ENCODE measurements around the gene TBC1D22A. TPM values are rescaled to one million over a fixed set of nuclear protein-coding genes. Genes with fewer than 3 reads are reported as not detected.

Gene TBC1D22A
- polyA plus RNA-seq, 1 experiment, result 24.2 TPM

DNA sequence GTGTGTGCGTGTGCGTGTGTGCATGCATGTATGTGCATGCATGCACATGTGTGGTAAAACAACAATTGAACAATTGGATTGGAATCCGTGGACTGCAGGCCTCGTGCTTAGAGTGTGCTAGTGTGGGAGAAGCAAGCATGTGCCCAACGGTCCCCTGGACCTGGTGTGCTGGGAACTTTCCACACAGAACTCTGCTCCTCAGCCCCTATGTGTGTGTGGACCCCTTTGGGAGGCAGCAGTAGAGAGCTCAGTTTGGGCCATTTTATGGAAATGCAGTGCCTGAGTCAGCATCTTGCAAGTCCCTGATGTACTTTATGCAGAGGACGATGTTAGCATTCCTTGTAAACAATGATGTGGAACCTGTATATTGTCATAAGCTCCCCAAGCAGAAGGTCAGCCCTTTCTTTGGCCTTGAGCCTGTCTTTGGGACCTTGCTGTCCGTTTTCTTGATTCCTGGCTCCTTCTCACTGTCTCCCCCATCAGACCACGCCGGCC, 167.3 kb downstream of the TBC1D22A start:
- TF ChIP-seq, protein P1, sequence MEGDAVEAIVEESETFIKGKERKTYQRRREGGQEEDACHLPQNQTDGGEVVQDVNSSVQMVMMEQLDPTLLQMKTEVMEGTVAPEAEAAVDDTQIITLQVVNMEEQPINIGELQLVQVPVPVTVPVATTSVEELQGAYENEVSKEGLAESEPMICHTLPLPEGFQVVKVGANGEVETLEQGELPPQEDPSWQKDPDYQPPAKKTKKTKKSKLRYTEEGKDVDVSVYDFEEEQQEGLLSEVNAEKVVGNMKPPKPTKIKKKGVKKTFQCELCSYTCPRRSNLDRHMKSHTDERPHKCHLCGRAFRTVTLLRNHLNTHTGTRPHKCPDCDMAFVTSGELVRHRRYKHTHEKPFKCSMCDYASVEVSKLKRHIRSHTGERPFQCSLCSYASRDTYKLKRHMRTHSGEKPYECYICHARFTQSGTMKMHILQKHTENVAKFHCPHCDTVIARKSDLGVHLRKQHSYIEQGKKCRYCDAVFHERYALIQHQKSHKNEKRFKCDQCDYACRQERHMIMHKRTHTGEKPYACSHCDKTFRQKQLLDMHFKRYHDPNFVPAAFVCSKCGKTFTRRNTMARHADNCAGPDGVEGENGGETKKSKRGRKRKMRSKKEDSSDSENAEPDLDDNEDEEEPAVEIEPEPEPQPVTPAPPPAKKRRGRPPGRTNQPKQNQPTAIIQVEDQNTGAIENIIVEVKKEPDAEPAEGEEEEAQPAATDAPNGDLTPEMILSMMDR (IDR thresholded peaks at IDR 0.05; ENCODE audit: insufficient read depth, low read depth, low read length), result no peak
- H3K4me3 ChIP-seq (ENCODE audit: low read depth, low read length), result no peak overlapping the region
- H3K36me3 ChIP-seq (ENCODE audit: control insufficient read depth, insufficient read depth, low read length), result no peaks in the 10 kb centered on the region; the same call in 1 of the 2 replicates
- ChIA-PET CTCF (interaction anchor here (1.4 kb wide), 1 partner anchor 10 kb away, joined by 3 read pairs; no protein-coding TSS in a partner anchor), POLR2A (no interaction called here)
- DNase-seq (ENCODE audit: low read depth), result no peak
- no peaks in the 10 kb centered on the region for H3K27me3 ChIP-seq (ENCODE audit: control insufficient read depth, insufficient read depth, low read length)

DNA sequence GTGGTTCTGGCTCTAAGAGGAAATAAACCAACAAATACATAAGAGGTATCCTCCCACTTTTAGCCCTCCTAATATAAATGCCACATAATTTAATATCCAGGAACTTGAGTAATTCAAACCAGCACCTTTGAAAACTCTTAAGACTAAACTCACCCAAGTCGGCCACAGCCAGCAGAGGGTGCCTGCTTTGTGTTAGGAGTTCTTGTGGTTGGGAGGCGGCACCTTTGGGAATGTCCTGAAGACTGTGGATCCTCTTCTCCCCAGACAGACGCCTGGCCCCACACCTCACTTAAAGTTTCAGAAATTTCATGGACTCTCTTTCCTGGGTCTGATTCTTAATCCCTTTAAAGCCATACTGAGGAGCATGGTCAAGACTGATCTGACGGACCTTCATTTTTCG, 169.0 kb downstream of the TBC1D22A start:
- Histone ChIP-seq H3K27me3 (ENCODE audit: control insufficient read depth, insufficient read depth, low read length) (no peaks in the 10 kb centered on the region), H3K36me3 (ENCODE audit: control insufficient read depth, insufficient read depth, low read length) (no peaks in the 10 kb centered on the region; the same call in 1 of the 2 replicates), H3K4me3 (ENCODE audit: low read depth, low read length) (no peak overlapping the region)
- TF ChIP-seq, protein P1 (IDR thresholded peaks at IDR 0.05; ENCODE audit: insufficient read depth, low read depth, low read length), result peak; percentile 23; the same call in 1 of the 2 replicates
- POLR2A ChIA-PET, result no interaction called here
- CTCF ChIA-PET, result no interaction called here
- DNase-seq (ENCODE audit: low read depth), result no peak

DNA sequence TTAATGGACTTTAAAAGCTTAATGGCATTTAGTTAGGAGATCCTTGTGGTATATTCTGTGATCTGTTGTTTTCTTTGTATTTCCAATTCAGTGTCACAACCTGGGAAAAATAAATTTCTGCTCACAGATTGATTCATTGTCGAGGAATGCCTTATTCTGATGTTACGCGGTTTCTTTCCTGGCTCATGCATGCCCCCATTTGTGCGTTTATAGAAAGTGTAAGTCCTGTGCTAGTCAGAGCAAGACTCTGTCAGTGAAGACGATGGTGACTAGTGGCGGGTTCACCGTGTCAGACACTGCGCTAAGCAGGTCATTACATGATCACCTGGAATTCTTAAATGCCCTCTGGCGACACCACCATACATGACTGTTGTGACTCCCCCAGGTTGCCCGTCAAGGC, 169.4 kb downstream of the TBC1D22A start:
- DNase-seq (ENCODE audit: low read depth), result no peak
- ChIA-PET CTCF (no interaction called here), POLR2A (no interaction called here)
- TF ChIP-seq, protein P1 (IDR thresholded peaks at IDR 0.05; ENCODE audit: insufficient read depth, low read depth, low read length), result no peak
- Histone ChIP-seq H3K36me3 (ENCODE audit: control insufficient read depth, insufficient read depth, low read length) (no peaks in the 10 kb centered on the region; the same call in 1 of the 2 replicates), H3K4me3 (ENCODE audit: low read depth, low read length) (no peak overlapping the region), H3K27me3 (ENCODE audit: control insufficient read depth, insufficient read depth, low read length) (no peaks in the 10 kb centered on the region)

DNA sequence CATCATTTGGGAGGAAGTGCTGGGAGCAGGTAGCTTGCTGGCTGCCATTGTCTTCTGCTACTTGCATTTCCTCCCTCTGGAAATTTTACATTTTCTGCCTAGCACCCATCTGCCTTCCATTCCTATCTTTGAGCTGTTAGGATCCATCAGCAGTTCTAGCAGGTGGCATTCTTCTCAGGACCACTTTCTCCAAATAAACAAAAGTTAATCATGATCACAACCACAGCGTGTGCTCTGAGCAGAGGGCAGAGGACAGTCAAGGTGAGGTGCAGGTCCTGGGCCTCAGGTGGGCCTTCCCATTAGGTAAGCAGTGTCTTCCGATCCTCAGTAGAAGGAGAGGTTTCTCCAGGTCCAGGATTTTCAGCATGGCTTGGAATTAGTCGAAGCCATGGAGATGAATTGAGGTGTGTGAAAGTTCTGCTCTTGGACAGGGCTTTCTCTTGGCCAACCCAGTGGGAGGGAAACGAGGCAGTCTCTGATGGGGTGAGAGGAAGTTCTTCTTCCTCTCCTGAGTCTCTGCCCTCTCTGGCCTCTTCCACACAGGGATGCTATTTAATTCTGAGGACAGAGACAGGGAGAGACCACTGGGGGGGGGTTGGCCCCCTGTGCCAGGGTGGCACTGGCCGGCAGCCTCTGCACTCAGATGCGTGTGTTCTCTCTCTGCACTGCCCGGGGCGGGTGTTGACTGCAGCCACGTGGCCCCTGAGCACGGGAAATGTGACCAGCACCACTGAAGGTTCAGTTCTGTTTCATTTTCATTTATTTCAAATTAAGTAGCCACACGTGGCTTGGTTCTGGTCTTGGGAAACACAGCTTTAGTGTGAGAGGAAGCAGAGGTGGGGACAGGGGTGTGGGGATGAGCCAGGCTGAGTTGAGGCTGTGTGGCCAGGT, 170.8 kb downstream of the TBC1D22A start:
- no peak for DNase-seq (ENCODE audit: low read depth)
- Histone ChIP-seq H3K36me3 (ENCODE audit: control insufficient read depth, insufficient read depth, low read length) (no peaks in the 10 kb centered on the region; the same call in 1 of the 2 replicates), H3K4me3 (ENCODE audit: low read depth, low read length) (no peak overlapping the region), H3K27me3 (ENCODE audit: control insufficient read depth, insufficient read depth, low read length) (no peaks in the 10 kb centered on the region)
- POLR2A ChIA-PET, result no interaction called here
- CTCF ChIA-PET, result no interaction called here
- TF ChIP-seq, protein P1 (IDR thresholded peaks at IDR 0.05; ENCODE audit: insufficient read depth, low read depth, low read length), result no peak

DNA sequence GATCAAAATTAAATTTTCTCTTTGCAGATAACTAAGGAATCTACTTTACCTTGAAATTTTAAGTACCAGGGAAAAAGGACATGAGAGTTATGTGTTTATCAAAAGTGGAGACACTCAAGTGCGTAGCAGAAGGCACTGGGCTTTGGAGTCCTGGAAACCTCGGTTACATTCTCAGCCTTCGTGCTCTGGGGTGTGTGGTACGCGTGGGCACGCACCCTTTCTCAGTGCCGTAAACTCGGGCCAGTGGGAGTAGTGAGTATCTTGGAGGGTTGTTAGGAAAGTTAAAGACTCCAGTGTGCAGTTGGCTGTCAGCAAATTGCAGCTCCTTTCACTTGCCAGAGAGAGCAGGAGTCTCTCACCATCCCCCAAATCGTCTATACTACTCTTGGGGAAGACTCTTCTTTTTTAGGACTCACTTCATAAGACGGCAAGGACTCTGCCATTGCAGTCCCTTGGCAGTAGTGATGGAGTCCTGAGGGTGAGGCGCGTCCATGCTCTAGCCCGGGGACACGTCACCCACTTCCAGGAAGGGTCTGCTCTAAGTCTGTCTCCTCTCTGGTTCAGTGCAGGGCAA, 171.8 kb downstream of the TBC1D22A start:
- no peaks in the 10 kb centered on the region for H3K27me3 ChIP-seq (ENCODE audit: control insufficient read depth, insufficient read depth, low read length)
- ChIA-PET POLR2A (no interaction called here), CTCF (no interaction called here)
- no peak for DNase-seq (ENCODE audit: low read depth)
- TF ChIP-seq, protein P1 (IDR thresholded peaks at IDR 0.05; ENCODE audit: insufficient read depth, low read depth, low read length), result no peak
- no peak overlapping the region for H3K4me3 ChIP-seq (ENCODE audit: low read depth, low read length)
- H3K36me3 ChIP-seq (ENCODE audit: control insufficient read depth, insufficient read depth, low read length), result no peaks in the 10 kb centered on the region; the same call in 1 of the 2 replicates
